ENCODE measurements around the gene PPP3CB.

DNA sequence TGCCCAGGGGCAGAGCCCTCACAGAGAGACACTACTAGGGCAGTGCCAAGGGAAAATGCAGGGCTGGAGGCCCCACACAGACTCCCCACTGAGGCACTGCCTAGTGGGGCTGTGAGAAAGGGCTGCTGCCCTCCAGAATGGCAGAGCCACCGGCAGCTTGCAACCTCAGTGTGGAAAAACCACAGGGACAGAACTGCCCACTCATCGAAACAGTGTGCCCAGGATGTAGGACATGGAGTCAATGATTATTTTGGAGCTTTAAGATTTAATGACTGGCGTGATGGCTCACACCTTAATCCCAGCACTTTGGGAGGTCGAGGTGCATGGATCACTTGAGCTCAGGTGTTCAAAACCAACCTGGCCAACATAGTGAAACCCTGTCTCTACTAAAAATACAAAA lies 34.9 kb downstream of the PPP3CB start:
- TF ChIP-seq CTCF (IDR thresholded peaks at IDR 0.05) (no peak), POLR2AphosphoS5 (IDR thresholded peaks at IDR 0.05) (no peak)

Data from prostate gland (tissue), 2 donors.